ENCODE measurements around the gene EMX2.
A peak's percentile ranks its signal among the peaks of the same experiment; 100 is the strongest.
"Not testable (repeated sequence)": the region's sequence is repeated elsewhere in the genome, so short reads cannot be mapped to it uniquely, and the experiment has no call there.

EMX2 gene

GRCh38 chr10:117542706-117543224 lies at the start of gene EMX2:
TSS of gene EMX2 (plus strand) at chr10:117542746. CDS start at chr10:117543268, 522 bp downstream.
- Mint-ChIP-seq H3K9me3 (no peaks in the 10 kb centered on the region), H3K4me1 (peaks cover 15% of the 10 kb centered on the region), H3K27me3 (peaks cover 83% of the 10 kb centered on the region), H3K27ac (ENCODE audit: low read depth) (no peak within 1 kb of the TSS), H3K4me3 (peak within 1 kb of the TSS; percentile 51), H3K36me3 (ENCODE audit: insufficient read depth) (no peaks in the 10 kb centered on the region)
- DNase-seq (ENCODE audit: low spot score in 2 of 2), result no peak
- no peak for ATAC-seq (replicated peaks; ENCODE audit: extremely low read depth, poor library complexity, severe bottlenecking)

- DNase-seq (ENCODE audit: low spot score in 2 of 2), result no peak
- no peaks in the 10 kb centered on the region for H3K9me3 Mint-ChIP-seq
- no peaks in the 10 kb centered on the region for H3K36me3 Mint-ChIP-seq (ENCODE audit: insufficient read depth)
- H3K4me3 Mint-ChIP-seq, result no peak overlapping the region
- no peak overlapping the region for H3K27ac Mint-ChIP-seq (ENCODE audit: low read depth)
- peaks cover 58% of the 10 kb centered on the region for H3K27me3 Mint-ChIP-seq
- ATAC-seq (replicated peaks; ENCODE audit: extremely low read depth, poor library complexity, severe bottlenecking), result no peak
- H3K4me1 Mint-ChIP-seq, result no peaks in the 10 kb centered on the region
Measured at GRCh38 chr10:117496031-117496430, 46.5 kb upstream of the EMX2 start.

DNA sequence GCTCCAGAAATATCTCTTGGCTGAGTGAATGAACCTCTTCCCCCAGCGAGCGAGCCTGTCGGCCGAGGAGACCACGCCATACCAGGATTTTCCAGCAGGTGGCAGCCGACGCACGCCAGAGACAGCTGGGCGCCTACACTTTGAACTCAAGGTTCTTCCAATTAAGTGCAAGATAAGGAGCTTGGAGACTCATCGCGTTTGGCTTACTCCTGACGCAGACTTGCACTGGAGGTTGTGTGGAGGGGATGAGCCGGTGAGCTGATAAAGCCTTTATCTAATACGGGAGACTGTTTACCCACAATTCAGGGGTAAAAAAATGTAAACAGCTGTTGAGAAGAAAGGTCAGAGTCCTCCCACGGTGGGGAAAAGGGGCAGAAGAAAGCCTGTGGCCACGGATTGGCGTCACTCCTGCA lies 45.9 kb upstream of the EMX2 start:
- H3K27me3 Mint-ChIP-seq, result peaks cover 58% of the 10 kb centered on the region
- H3K36me3 Mint-ChIP-seq (ENCODE audit: insufficient read depth), result no peaks in the 10 kb centered on the region
- DNase-seq (ENCODE audit: low spot score in 2 of 2) (peak; percentile 37 to 54), ATAC-seq (replicated peaks; ENCODE audit: extremely low read depth, poor library complexity, severe bottlenecking) (peak; percentile 52)
- no peak overlapping the region for H3K4me3 Mint-ChIP-seq
- H3K9me3 Mint-ChIP-seq, result no peaks in the 10 kb centered on the region
- no peak overlapping the region for H3K27ac Mint-ChIP-seq (ENCODE audit: low read depth)
- H3K4me1 Mint-ChIP-seq, result no peaks in the 10 kb centered on the region

GRCh38 chr10:117497736-117498135 lies 44.8 kb upstream of the EMX2 start:
- H3K9me3 Mint-ChIP-seq, result no peaks in the 10 kb centered on the region
- DNase-seq (ENCODE audit: low spot score in 2 of 2) (no peak), ATAC-seq (replicated peaks; ENCODE audit: extremely low read depth, poor library complexity, severe bottlenecking) (no peak)
- H3K27ac Mint-ChIP-seq (ENCODE audit: low read depth), result no peak overlapping the region
- H3K4me3 Mint-ChIP-seq, result no peak overlapping the region
- H3K27me3 Mint-ChIP-seq, result peaks cover 58% of the 10 kb centered on the region
- H3K36me3 Mint-ChIP-seq (ENCODE audit: insufficient read depth), result no peaks in the 10 kb centered on the region
- H3K4me1 Mint-ChIP-seq, result no peaks in the 10 kb centered on the region

- Mint-ChIP-seq H3K4me3 (no peak overlapping the region), H3K9me3 (no peaks in the 10 kb centered on the region), H3K27ac (ENCODE audit: low read depth) (no peak overlapping the region), H3K27me3 (peaks cover 53% of the 10 kb centered on the region), H3K36me3 (ENCODE audit: insufficient read depth) (no peaks in the 10 kb centered on the region), H3K4me1 (no peaks in the 10 kb centered on the region)
- DNase-seq (ENCODE audit: low spot score in 2 of 2) (no peak), ATAC-seq (replicated peaks; ENCODE audit: extremely low read depth, poor library complexity, severe bottlenecking) (no peak)
Measured at GRCh38 chr10:117499248-117500105, 43.1 kb upstream of the EMX2 start.

GRCh38 chr10:117500456-117500855 lies 42.1 kb upstream of the EMX2 start:
- ATAC-seq (replicated peaks; ENCODE audit: extremely low read depth, poor library complexity, severe bottlenecking) (no peak), DNase-seq (ENCODE audit: low spot score in 2 of 2) (no peak)
- Mint-ChIP-seq H3K9me3 (no peaks in the 10 kb centered on the region), H3K4me1 (no peaks in the 10 kb centered on the region), H3K27me3 (peaks cover 51% of the 10 kb centered on the region), H3K27ac (ENCODE audit: low read depth) (no peak overlapping the region), H3K36me3 (ENCODE audit: insufficient read depth) (no peaks in the 10 kb centered on the region), H3K4me3 (no peak overlapping the region)

- Mint-ChIP-seq H3K9me3 (no peaks in the 10 kb centered on the region), H3K36me3 (ENCODE audit: insufficient read depth) (no peaks in the 10 kb centered on the region), H3K4me1 (no peaks in the 10 kb centered on the region), H3K27ac (ENCODE audit: low read depth) (no peak overlapping the region), H3K27me3 (peaks cover 40% of the 10 kb centered on the region), H3K4me3 (no peak overlapping the region)
- no peak for DNase-seq (ENCODE audit: low spot score in 2 of 2)
- ATAC-seq (replicated peaks; ENCODE audit: extremely low read depth, poor library complexity, severe bottlenecking), result no peak
Measured at GRCh38 chr10:117501460-117502035, 41.0 kb upstream of the EMX2 start.

- H3K4me1 Mint-ChIP-seq, result no peaks in the 10 kb centered on the region
- peaks cover 38% of the 10 kb centered on the region for H3K27me3 Mint-ChIP-seq
- no peaks in the 10 kb centered on the region for H3K9me3 Mint-ChIP-seq
- no peak overlapping the region for H3K4me3 Mint-ChIP-seq
- DNase-seq (ENCODE audit: low spot score in 2 of 2), result no peak
- ATAC-seq (replicated peaks; ENCODE audit: extremely low read depth, poor library complexity, severe bottlenecking), result no peak
- no peaks in the 10 kb centered on the region for H3K36me3 Mint-ChIP-seq (ENCODE audit: insufficient read depth)
- H3K27ac Mint-ChIP-seq (ENCODE audit: low read depth), result no peak overlapping the region
Measured at GRCh38 chr10:117502421-117503243, 39.9 kb upstream of the EMX2 start.

- no peak for ATAC-seq (replicated peaks; ENCODE audit: extremely low read depth, poor library complexity, severe bottlenecking)
- no peak for DNase-seq (ENCODE audit: low spot score in 2 of 2)
- Mint-ChIP-seq H3K36me3 (ENCODE audit: insufficient read depth) (no peaks in the 10 kb centered on the region), H3K4me3 (no peak overlapping the region), H3K27me3 (peaks cover 38% of the 10 kb centered on the region), H3K27ac (ENCODE audit: low read depth) (no peak overlapping the region), H3K9me3 (no peaks in the 10 kb centered on the region), H3K4me1 (no peaks in the 10 kb centered on the region)
Measured at GRCh38 chr10:117503244-117504205, 39.0 kb upstream of the EMX2 start.

DNA sequence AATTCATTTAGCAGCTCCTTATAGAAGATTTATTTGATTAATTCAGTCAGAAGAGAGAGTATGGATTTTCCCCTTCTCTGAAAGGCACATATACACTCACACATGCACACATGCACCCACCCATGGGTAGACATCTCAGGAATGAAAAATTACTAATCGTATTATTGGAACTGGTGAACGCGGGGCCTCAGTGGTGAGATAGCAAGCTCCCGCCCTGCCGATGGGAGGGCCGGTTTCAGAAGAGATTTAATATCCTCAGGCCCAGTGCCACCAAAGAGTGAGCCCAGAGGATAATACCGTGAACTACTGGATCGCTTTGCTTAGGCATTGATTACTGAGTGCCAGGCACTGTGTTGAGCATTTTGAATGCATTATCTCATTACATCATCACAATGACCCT lies 38.0 kb upstream of the EMX2 start:
- H3K4me3 Mint-ChIP-seq, result no peak overlapping the region
- H3K9me3 Mint-ChIP-seq, result no peaks in the 10 kb centered on the region
- H3K4me1 Mint-ChIP-seq, result no peaks in the 10 kb centered on the region

DNA sequence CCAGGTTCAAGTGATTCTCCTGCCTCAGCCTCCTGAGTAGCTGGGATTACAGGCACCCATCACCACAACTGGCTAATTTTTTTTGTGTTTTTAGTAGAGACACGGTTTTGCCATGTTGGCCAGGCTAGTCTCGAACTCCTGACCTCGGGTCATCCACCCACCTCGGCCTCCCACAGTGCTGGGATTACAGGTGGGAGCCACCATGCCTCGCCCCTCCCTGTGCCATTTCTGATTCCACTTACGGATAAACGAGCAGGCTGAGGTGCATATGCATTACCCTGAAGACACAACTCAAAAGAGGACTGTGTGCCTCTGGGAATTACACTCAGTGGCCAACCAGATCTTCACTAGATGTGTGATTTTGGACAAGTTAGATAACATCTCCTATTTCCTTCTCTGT lies 35.5 kb upstream of the EMX2 start:
- H3K4me3 Mint-ChIP-seq; H3K36me3 Mint-ChIP-seq (ENCODE audit: insufficient read depth); ATAC-seq (replicated peaks; ENCODE audit: extremely low read depth, poor library complexity, severe bottlenecking); DNase-seq (ENCODE audit: low spot score in 2 of 2); H3K4me1 Mint-ChIP-seq; H3K9me3 Mint-ChIP-seq; H3K27ac Mint-ChIP-seq (ENCODE audit: low read depth): not testable (repeated sequence)
- H3K27me3 Mint-ChIP-seq, result peaks cover 55% of the 10 kb centered on the region

More for the DNA sequence above, 38.0 kb upstream of the EMX2 start:
- DNase-seq (ENCODE audit: low spot score in 2 of 2) (no peak), ATAC-seq (replicated peaks; ENCODE audit: extremely low read depth, poor library complexity, severe bottlenecking) (no peak)
- Mint-ChIP-seq H3K27ac (ENCODE audit: low read depth) (no peak overlapping the region), H3K36me3 (ENCODE audit: insufficient read depth) (no peaks in the 10 kb centered on the region), H3K27me3 (peaks cover 41% of the 10 kb centered on the region)

GRCh38 chr10:117509573-117509972 lies 33.0 kb upstream of the EMX2 start:
- Mint-ChIP-seq H3K4me1 (no peaks in the 10 kb centered on the region), H3K27me3 (peaks cover 60% of the 10 kb centered on the region), H3K27ac (ENCODE audit: low read depth) (no peak overlapping the region), H3K9me3 (no peaks in the 10 kb centered on the region), H3K36me3 (ENCODE audit: insufficient read depth) (no peaks in the 10 kb centered on the region), H3K4me3 (no peak overlapping the region)
- ATAC-seq (replicated peaks; ENCODE audit: extremely low read depth, poor library complexity, severe bottlenecking) (no peak), DNase-seq (ENCODE audit: low spot score in 2 of 2) (no peak)
